GM19025 (cell line): ENCODE data around the gene UTP15.

Experiments used
- ATAC-seq: cut with Tn5 transposase; IDR thresholded peaks from one replicate; pipeline ENCODE4 v1.9.1; 2021; ENCODE audit warnings: mild to moderate bottlenecking, low read depth, moderate library complexity; ENCODE audit not compliant: unreplicated experiment

The UTP15 gene

GRCh38 chr5:73564675-73565074 lies 868 bp upstream of the UTP15 start:
- ATAC-seq, result no peak

DNA sequence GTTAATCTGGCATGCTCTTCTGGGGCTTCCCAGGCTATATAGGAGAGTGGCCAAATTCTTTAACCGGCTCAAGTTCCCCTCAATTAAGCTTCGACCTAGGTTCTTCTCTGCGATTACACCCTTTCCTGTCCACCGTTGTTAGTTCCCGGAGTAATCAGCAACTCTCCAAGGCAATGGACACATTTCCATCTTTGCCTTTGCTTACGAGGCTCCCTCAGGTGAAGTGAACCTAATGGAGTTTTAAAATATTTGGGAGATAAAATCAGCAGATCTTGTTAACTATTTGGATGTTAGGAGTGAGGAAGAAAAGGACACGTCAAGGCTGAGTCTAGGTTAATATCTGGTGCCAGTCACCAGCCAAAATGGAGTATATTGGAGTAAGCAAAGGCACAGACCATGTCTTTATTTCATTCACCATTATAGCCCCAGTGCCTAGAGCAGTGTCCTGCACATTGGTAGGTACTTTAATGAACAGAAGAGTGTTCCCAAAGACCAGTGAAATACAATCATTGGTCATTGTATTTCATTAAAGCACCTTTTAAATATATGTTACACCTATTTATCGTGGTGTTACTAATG lies 515 bp downstream of the UTP15 start:
- ATAC-seq, result no peak

GRCh38 chr5:73582285-73583145 lies 17.0 kb downstream of the UTP15 start:
- no peak for ATAC-seq

DNA sequence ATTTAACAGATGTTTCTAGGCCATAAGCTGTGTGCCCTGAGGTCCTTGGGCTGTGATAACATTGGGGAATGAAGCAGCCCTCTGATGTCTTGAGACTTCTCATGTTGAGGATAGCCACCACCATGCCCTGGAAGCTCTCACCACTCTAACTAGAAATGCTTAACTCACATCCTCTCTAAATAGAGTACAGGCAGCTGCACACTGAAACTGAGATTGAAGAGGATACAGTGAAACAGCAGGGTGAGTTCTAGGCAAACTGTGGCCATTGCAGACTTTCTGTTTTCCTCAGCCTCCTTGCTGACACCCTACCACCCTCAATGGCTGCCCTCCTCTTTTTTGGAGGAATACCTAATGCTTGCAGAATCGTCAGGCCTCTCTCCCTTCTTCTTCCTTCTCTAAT lies 22.4 kb downstream of the UTP15 start:
- peak; percentile 84 for ATAC-seq

GRCh38 chr5:73591102-73591695 lies 25.7 kb downstream of the UTP15 start:
- no peak for ATAC-seq

GRCh38 chr5:73591698-73592501 lies 26.4 kb downstream of the UTP15 start:
- no peak for ATAC-seq

DNA sequence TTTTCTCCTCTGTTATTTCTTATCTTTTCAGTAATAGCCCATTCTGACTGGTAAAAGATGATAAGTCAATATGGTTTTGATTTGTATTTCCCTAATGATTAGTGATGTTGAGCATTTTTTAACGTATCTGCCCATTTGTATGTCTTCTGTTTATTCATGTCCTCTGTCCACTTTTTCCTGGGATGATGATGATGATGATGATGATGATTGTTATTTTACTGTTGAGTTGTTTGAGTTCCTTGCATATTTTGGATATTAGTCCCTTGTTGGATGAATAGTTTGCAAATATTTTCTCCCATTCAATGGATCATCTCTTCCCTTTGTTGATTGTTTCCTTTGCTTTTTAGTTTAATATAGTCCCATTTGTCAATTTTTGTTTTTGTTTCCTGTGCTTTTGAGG lies 27.0 kb downstream of the UTP15 start:
- no peak for ATAC-seq

DNA sequence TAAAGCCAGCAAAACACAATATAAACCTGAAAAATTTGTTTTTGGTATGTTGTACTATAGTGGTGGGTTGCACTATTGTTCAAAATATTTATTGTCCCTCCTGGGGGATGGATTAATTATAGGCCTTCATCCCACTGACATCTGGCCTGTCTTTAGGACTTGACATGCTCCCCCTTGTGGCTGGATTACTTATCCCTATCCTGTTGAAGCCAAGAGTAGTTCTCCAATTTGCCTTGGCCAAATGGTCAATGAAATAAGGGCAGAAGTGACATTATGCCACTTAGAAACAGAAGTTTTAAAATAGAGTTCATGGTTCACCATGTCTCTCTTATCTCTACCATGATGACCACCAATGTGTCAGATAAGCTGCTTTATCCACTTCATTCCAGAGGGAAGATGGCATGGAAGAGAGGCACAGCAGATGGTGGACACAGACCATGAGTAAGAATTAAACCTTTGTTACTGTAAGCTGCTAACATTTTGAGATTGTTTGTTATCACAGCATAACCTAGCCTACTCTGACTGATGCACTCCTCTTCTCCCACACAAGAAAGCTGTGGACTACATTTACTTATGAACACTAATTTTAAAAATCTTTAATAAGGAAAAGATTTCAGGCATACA lies 31.3 kb downstream of the UTP15 start:
- no peak for ATAC-seq

DNA sequence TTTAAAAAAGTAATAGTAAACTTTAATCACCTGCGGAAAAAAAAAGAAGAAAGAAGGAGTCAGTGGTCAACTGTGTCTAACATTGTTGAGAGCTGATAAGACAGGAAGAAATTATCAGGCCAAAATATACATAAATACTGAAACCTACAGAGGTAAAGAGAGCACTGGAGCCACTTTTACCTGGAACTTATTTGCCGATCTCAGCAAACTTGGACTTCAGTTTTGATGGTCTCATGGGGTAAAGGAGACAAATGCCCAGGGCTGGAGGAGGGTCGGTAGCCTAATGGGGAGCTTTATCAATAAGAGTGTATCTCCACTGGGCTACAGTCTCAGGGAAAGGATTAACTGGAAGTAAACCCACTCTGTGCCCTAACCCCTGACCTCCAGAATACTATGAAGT lies 33.8 kb downstream of the UTP15 start:
- ATAC-seq, result no peak

DNA sequence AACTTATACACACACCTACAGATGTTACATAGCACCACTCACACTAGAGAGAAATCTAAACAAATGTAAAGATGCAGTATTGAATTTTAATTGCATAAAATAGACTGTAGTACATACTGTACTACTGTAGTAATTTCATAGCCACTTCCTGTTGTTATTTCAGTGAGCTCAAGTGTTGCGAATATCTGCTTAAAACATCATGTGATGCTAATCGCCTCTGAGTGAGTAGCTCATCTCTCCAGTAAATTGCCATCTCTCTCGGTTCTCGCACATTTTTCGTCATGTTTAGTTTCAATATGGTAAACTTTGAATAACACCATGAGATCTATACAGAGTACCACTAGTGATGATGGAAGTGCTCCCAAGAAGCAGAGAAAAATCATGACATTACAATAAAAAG lies 38.5 kb downstream of the UTP15 start:
- ATAC-seq, result no peak

DNA sequence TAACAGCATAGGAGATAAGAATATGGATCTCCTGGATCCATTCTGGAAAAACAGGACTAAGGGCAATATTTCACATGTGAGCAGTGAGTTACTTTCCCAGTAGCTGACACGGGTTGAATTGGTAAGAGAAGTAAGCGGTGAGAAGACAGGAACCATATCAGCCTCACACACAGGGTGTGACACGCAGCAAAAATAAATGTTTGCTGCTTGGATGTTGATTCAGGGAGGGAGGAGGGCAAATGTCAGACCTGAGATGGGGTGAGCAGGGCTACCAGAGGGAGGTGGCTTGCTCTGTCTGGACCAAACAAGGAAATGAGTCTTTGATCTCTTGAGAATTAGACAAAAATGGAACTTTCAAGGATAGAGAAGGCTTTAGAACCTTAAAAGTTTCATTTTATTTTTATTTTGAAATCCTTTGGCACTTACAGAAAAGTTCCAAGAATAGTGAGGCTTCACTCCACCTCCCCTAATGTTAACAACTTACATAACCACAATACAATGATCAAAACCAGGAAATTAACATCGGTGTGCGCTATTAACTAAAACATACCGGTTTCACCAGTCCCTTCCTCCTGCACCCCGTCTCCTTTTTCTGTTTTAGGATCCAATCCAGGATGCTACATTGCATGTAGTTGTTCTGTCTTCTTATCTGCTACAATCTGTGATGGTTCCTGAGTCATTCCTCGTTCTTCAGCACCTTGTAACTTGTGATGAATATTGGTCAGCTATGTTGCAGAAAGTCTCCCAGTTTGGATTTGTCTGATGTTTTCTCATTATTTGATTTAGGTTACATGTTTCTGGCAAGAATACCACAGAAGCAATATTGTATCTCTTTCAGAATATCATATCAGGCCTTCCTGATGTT lies 39.9 kb downstream of the UTP15 start:
- no peak for ATAC-seq

DNA sequence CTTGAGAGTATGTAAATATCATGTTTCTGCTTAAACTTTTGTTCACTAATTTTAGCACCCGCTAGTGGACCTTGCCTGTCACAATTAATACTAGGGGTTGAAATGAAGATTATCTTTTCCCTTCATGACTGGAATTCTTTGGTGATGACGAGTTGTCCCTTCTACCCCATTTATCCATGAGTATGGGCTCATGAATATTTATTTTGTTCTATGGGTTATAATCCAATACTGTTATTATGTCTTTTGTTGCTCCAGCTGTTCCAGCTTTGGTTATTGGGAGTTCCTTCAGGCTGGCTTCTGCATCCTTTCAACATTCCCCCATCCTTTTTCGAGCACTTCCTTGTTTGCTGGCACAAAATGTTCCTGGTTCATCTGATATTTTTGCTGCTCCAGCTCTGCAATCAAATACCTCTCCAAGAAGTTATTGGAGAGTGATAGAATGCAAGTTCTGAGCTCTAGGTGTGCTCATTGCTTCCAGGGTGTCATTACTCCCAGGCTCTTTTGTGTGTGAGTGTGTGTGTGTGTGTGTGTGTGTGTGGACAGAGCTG lies 40.7 kb downstream of the UTP15 start:
- no peak for ATAC-seq

DNA sequence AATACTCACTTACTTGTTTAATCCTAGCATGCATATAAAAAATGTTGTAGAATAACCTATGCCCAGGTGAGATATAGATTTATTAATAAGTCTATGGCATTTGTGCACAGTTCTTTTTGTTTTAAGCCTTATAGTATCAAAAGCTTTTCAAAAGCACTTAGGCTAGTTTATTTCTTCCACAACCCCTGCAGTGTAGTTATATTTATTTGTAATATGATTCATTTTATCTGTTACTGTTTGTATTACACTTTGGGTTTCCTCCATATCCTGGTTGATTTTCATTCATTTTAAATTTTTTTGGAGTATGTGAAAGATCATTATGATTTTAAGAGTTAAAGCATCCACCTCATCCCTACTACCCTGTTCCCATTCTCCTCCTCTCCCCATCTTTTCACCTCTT lies 41.7 kb downstream of the UTP15 start:
- no peak for ATAC-seq

GRCh38 chr5:73612799-73613198 lies 47.3 kb downstream of the UTP15 start:
- no peak for ATAC-seq

DNA sequence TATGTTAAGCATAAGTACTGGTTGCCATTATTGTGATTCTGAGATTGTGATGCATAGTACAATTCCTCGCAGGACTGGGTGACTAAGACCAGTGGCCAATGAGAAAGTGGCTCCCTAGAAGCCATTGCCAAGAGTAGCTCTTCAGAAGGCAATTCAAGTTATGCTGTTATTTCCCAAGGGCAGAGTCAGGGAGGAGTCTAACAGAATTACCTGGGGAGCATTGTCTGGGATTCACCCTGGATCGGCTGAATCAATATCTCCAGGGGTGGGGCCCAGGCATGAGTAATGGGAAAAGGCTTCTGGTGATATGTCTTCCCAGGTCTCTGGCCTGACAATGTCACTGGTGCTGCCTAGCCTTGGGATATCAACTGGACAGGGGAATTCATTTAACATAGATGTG lies 49.5 kb downstream of the UTP15 start:
- ATAC-seq, result no peak

GRCh38 chr5:73615947-73616346 lies 50.4 kb downstream of the UTP15 start:
- no peak for ATAC-seq

DNA sequence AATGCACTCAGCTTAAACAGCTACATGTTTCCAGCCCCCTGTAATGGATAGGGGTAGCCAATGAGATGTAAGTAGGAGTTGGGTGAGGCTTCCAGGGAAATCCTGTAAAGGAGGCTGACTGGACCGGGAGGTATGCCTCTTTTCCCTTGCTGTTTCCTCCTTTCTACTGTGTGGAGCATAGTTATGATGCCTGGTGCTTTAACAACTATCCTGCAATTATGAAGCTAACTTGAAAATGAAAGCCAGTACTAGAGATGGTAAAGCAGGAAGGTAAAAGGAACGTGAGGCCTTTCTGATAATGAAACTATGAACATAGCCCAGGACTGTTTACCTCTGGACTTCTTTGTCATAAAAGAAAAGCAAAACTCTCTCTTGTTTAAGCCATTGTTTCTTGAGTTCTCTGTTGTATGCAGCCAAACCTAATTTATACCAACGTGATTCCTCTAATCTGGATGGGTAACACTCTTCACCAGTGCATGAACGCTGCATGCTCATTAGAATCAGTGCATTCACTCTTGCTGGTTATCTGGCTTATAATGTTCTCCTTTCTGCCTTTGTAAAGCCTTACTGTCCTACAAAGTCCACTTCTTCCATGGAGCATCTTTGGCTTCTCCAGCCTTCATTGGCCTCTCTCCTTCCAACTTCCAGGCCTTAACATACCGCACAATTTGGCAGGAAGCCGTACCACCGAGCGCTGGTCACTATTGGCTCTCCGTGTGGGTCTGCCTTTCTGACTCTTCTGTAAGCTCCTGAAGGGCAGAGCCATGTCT lies 52.2 kb downstream of the UTP15 start:
- ATAC-seq, result no peak

- no peak for ATAC-seq
Observed at GRCh38 chr5:73619606-73620333, 54.2 kb downstream of the UTP15 start.
